K562 (cell line): ENCODE measurements around the gene ASNS. TPM values are rescaled to one million over a fixed set of nuclear protein-coding genes. Genes with fewer than 3 reads are reported as not detected.
"Not testable (repeated sequence)": the region's sequence is repeated elsewhere in the genome, so short reads cannot be mapped to it uniquely, and the experiment has no call there.

Source experiments
- ATAC-seq: fragments of 200-7000 bp; cut with Tn5 transposase; 3 replicates; pipeline ENCODE4 v1.9.1; 2020; ENCODE audit warnings: moderate library complexity
- BruUV-seq: library from RNA; stranded (reverse); fragments of 400-500 nt; replicated peaks from 2 replicates; lab custom pipeline; 2021; lab: Mats Ljungman, UMichigan
- CTCF ChIA-PET: fragments of 300-600 bp; formaldehyde crosslinking; extraction: SDS; loops from one replicate; lab custom pipeline; 2021; ENCODE audit warnings: low intra/inter-chr PET ratio; lab: Yijun Ruan, JAX
- POLR2A ChIA-PET: fragments of 300-600, 350-650 bp; sonication (Branson Sonifier 250); formaldehyde crosslinking; extraction: SDS; loops from one replicate; lab custom pipeline; 2021; ENCODE audit warnings: antibody characterized with exemption, inconsistent platforms; lab: Yijun Ruan, JAX
- DNase-seq, 4 experiments: peaks; one replicate each; pipeline versions ENCODE4 v3.0.0 to v3.0.0-alpha.2; 2011 to 2018; ENCODE audit warnings: low spot score in 3 of 4, mixed read lengths in 3 of 4; ENCODE audit errors: extremely low read depth in 1 of 4
- FAIRE-seq: peaks from 2 replicates; lab custom pipeline; 2011; peaks lifted over from hg19 to GRCh38; lab: Jason Lieb, UNC
- H2AFZ ChIP-seq: 2 replicates; pipeline ENCODE4 v1.6.0; 2011; ENCODE audit warnings: low read depth, low read length, control low read depth, inconsistent platforms
- H3K27ac ChIP-seq: fragments of 200-600 bp; 3 replicates; pipeline ENCODE4 v1.8.0; 2011; ENCODE audit warnings: low read depth, mild to moderate bottlenecking, control low read depth, inconsistent platforms, low read length, moderate library complexity, mixed read lengths; ENCODE audit errors: extremely low read depth
- H3K27me3 ChIP-seq, 2 experiments: fragments of 300-600 bp in 1 of 2; 2 replicates in 1 of 2; 3 replicates in 1 of 2; pipeline versions ENCODE4 v1.6.0 to v1.8.0; 2011; ENCODE audit warnings: inconsistent platforms in 2 of 2, low read length in 2 of 2, mild to moderate bottlenecking in 1 of 2, mixed read lengths in 1 of 2, moderate library complexity in 1 of 2; ENCODE audit not compliant: control insufficient read depth in 2 of 2, insufficient read depth in 2 of 2
- H3K36me3 ChIP-seq: fragments of 300-600 bp; 3 replicates; pipeline ENCODE4 v1.8.0; 2011; ENCODE audit warnings: mild to moderate bottlenecking, low read length, inconsistent platforms; ENCODE audit not compliant: control insufficient read depth, insufficient read depth
- H3K4me1 ChIP-seq, 2 experiments: fragments of 200-600 bp in 1 of 2; replicated peaks in 1 of 2; 2 replicates in 1 of 2; 3 replicates in 1 of 2; pipeline versions ENCODE4 v1.5.1 to v1.8.0; 2011; ENCODE audit warnings: inconsistent platforms in 2 of 2, low read length in 2 of 2, mild to moderate bottlenecking in 1 of 2, mixed read lengths in 1 of 2, moderate library complexity in 1 of 2; ENCODE audit not compliant: control insufficient read depth in 2 of 2, insufficient read depth in 2 of 2
- H3K4me2 ChIP-seq: 2 replicates; pipeline ENCODE4 v1.6.1; 2011; ENCODE audit warnings: low read length, control low read depth, inconsistent platforms, mixed read lengths; ENCODE audit not compliant: insufficient read depth
- H3K4me3 ChIP-seq: fragments of 200-600 bp; sonication (generic), shearing (Covaris generic); 2 replicates; pipeline ENCODE4 v1.5.1; 2016; ENCODE audit warnings: control low read depth, inconsistent platforms
- H3K79me2 ChIP-seq: fragments of 200-600 bp; 3 replicates; pipeline ENCODE4 v1.8.0; 2011; ENCODE audit warnings: low read length, inconsistent platforms; ENCODE audit not compliant: control insufficient read depth, insufficient read depth
- H3K9ac ChIP-seq, 2 experiments: 2 replicates each; pipeline versions ENCODE4 v1.6.0 to v1.6.1; 2011; ENCODE audit warnings: low read depth in 2 of 2, low read length in 2 of 2, control low read depth in 1 of 2, inconsistent platforms in 1 of 2, mild to moderate bottlenecking in 1 of 2, mixed read lengths in 1 of 2; ENCODE audit not compliant: insufficient read depth in 1 of 2
- H3K9me1 ChIP-seq: one replicate; pipeline ENCODE4 v1.6.0; 2011; ENCODE audit warnings: inconsistent platforms, mild to moderate bottlenecking, low read length, moderate library complexity; ENCODE audit not compliant: control insufficient read depth, insufficient read depth
- H3K9me3 ChIP-seq: replicated peaks from 2 replicates; pipeline ENCODE4 v1.5.1; 2011; ENCODE audit warnings: low read depth, low read length, inconsistent platforms; ENCODE audit not compliant: control insufficient read depth, insufficient read depth
- H4K20me1 ChIP-seq: replicated peaks from 2 replicates; pipeline ENCODE4 v1.6.1; 2011; ENCODE audit warnings: low read length, inconsistent platforms, mixed read lengths; ENCODE audit not compliant: control insufficient read depth, insufficient read depth
- CBX3 ChIP-seq, 2 experiments: IDR thresholded peaks; 1 replicate in 1 of 2; 2 replicates in 1 of 2; pipeline ENCODE4 v1.6.1; 2012; ENCODE audit warnings: inconsistent platforms in 2 of 2, low read length in 2 of 2, borderline replicate concordance in 1 of 2, control low read depth in 1 of 2
- GATAD2A ChIP-seq: fragments of 450-650 bp; IDR thresholded peaks from 2 replicates; pipeline ENCODE4 v1.6.1; 2017
- HDAC8 ChIP-seq: fragments of 450-650 bp; IDR thresholded peaks from 2 replicates; pipeline ENCODE4 v1.6.1; 2016; ENCODE audit warnings: mild to moderate bottlenecking, missing genetic modification characterization, moderate library complexity, missing compliant biosample characterization
- NFIC ChIP-seq: fragments of 450-650 bp; IDR thresholded peaks from 2 replicates; pipeline ENCODE4 v1.6.1; 2017; ENCODE audit warnings: mild to moderate bottlenecking, inconsistent platforms
- PHF20 ChIP-seq: fragments of 450-650 bp; IDR thresholded peaks from 2 replicates; pipeline ENCODE4 v1.6.1; 2018; ENCODE audit not compliant: partially characterized antibody
- PRPF4 ChIP-seq: fragments of 200-400 bp; formaldehyde crosslinking; IDR thresholded peaks from one replicate; pipeline ENCODE4 v1.6.1; 2017; ENCODE audit warnings: low read length, low read depth, mild to moderate bottlenecking; ENCODE audit not compliant: insufficient read depth, poor library complexity, severe bottlenecking
- TGIF2 ChIP-seq: sonication (generic); formaldehyde crosslinking; IDR thresholded peaks from 2 replicates; pipeline ENCODE4 v1.8.1; 2022; ENCODE audit warnings: mild to moderate bottlenecking, missing genetic modification reagents, moderate library complexity
- ZBTB40 ChIP-seq, 2 experiments: fragments of 450-650 bp in 1 of 2; sonication (generic) in 1 of 2; formaldehyde crosslinking in 1 of 2; IDR thresholded peaks; 2 replicates each; pipeline versions ENCODE4 v1.7.1 to v1.9.0; 2016 to 2022; ENCODE audit warnings: inconsistent platforms in 1 of 2, mild to moderate bottlenecking in 1 of 2, missing genetic modification reagents in 1 of 2
- WGBS: fragments of 100-300 bp; shearing (Covaris generic); methylation state at CpG from one replicate; pipeline ENCODE4 v1.1.6; 2016; ENCODE audit warnings: low coverage, mixed read lengths; ENCODE audit not compliant: insufficient coverage; ENCODE audit errors: missing lambda C conversion rate; 5-methylcytosine and 5-hydroxymethylcytosine counted together
- in situ Hi-C: fragments of 300-500 bp; cut with MboI; formaldehyde crosslinking; loops from 4 replicates; pipeline ENCODE4 v1.15.0; 2018; ENCODE audit warnings: inconsistent platforms, mixed read lengths
- intact Hi-C: fragments of 100-400 bp; cut with micrococcal nuclease; formaldehyde crosslinking; loops from 2 replicates; pipeline ENCODE4 v1.14.2; 2022
- polyA plus RNA-seq, 8 experiments: library from polyadenylated mRNA; depleted of rRNA in 4 of 8; stranded (reverse) in 5 of 8; unstranded in 3 of 8; fragments of >200 nt; fragmentation: Nextera tagmentation in 2 of 8; fragmentation: Illumina TruSeq in 1 of 8; extraction: Ambion mirVana in 2 of 8; extraction: Trizol in 1 of 8; gene quantifications; 2 replicates each; pipeline versions ENCODE4 v1.2.1 to v1.2.3, GENCODE V29; 2011 to 2014; ENCODE audit warnings: inconsistent platforms in 1 of 8, missing spikeins in 1 of 8
- total RNA-seq, 7 experiments: library from RNA; depleted of rRNA in 6 of 7; stranded (reverse); fragments of >200 nt in 6 of 7; fragmentation: Illumina TruSeq in 2 of 7; extraction: Trizol in 2 of 7; gene quantifications; 2 replicates each; pipeline versions ENCODE4 v1.2.1 to v1.2.3, GENCODE V29; 2011 to 2021; ENCODE audit warnings: low replicate concordance in 1 of 7

Gene ASNS
- total and polyA plus RNA-seq, 9 of the 15 experiments (the other 6 are each of a cell fraction or from before 2014, with no cell fraction given), result 42.1 to 354 (median 215) TPM

- peak; percentile 64; the same call in 1 of the 2 replicates for TF ChIP-seq GATAD2A
- peak; percentile 96 for TF ChIP-seq PRPF4
- no peak for TF ChIP-seq HDAC8 (tag)
- peak in 1 of 2 experiments; percentile 65; a peak in 1 of 3 replicates for TF ChIP-seq CBX3 (IDR thresholded peaks at IDR 0.05; ENCODE audit: borderline replicate concordance in 1 of 2, low read length in 2 of 2)
- TF ChIP-seq PHF20, result peak; percentile 74
- peak; percentile 54; the same call in 1 of the 2 replicates for TF ChIP-seq NFIC
- TF ChIP-seq TGIF2, result peak; percentile 38; the same call in 1 of the 2 replicates
Observed at GRCh38 chr7:97872025-97872669, at the start of gene ASNS (continued).

- ATAC-seq, DNase-seq, H3K27me3 ChIP-seq, H3K4me3 ChIP-seq, H3K27ac ChIP-seq, H3K79me2 ChIP-seq, H4K20me1 ChIP-seq, H3K4me1 ChIP-seq, H3K9ac ChIP-seq, H3K9me1 ChIP-seq, H3K36me3 ChIP-seq, H2AFZ ChIP-seq, POLR2A ChIA-PET, BruUV-seq, FAIRE-seq, H3K4me2 ChIP-seq, CTCF ChIA-PET, H3K9me3 ChIP-seq, in situ Hi-C loops: not testable (repeated sequence)
- 0% methylated on average over 3 of the region's 4 CpGs for WGBS
- intact Hi-C loops, result loop anchor here (10.0 kb wide), 1 partner anchor 94 kb away; no protein-coding TSS in a partner anchor
- peak; percentile 92 for TF ChIP-seq ZBTB40 (IDR thresholded peaks at IDR 0.05)
- TF ChIP-seq ZBTB40 (CRISPR knock-in tag; IDR thresholded peaks at IDR 0.05), result peak; percentile 84
Observed at GRCh38 chr7:97921254-97921653, 49.0 kb upstream of the ASNS start.
